ENCODE results near the gene TMIGD1. TPM values are rescaled to one million over a fixed set of nuclear protein-coding genes. Genes with fewer than 3 reads are reported as not detected.
A peak's percentile ranks its signal among the peaks of the same experiment; 100 is the strongest.

TMIGD1 gene
- total RNA-seq, 1 donor from 2014 or later, result not detected

GRCh38 chr17:30278032-30278431, 55.8 kb downstream of the TMIGD1 start:
- Mint-ChIP-seq H3K27ac (ENCODE audit: unreplicated experiment) (no peak overlapping the region), H3K27me3 (ENCODE audit: low read depth) (no peaks in the 10 kb centered on the region), H3K4me3 (no peak overlapping the region), H3K4me1 (no peaks in the 10 kb centered on the region), H3K9me3 (no peaks in the 10 kb centered on the region), H3K36me3 (ENCODE audit: low read depth) (peaks cover 8% of the 10 kb centered on the region)
- peak; percentile 72 for TF ChIP-seq CTCF (conservative IDR thresholded peaks at IDR 0.05)
- DNase-seq (ENCODE audit: low read depth, low spot score), result no peak

- Mint-ChIP-seq H3K4me1 (peaks cover 4% of the 10 kb centered on the region), H3K9me3 (no peaks in the 10 kb centered on the region), H3K4me3 (no peak overlapping the region), H3K27ac (ENCODE audit: unreplicated experiment) (no peak overlapping the region), H3K36me3 (ENCODE audit: low read depth) (peaks cover 18% of the 10 kb centered on the region), H3K27me3 (ENCODE audit: low read depth) (no peaks in the 10 kb centered on the region)
- no peak for TF ChIP-seq CTCF (conservative IDR thresholded peaks at IDR 0.05)
- DNase-seq (ENCODE audit: low read depth, low spot score), result no peak
These were observed 57.9 kb downstream of the TMIGD1 start for GRCh38 chr17:30275911-30276310.

GRCh38 chr17:30274887-30275286, 59.0 kb downstream of the TMIGD1 start:
- Mint-ChIP-seq H3K27ac (ENCODE audit: unreplicated experiment) (no peak overlapping the region), H3K9me3 (no peaks in the 10 kb centered on the region), H3K27me3 (ENCODE audit: low read depth) (no peaks in the 10 kb centered on the region), H3K36me3 (ENCODE audit: low read depth) (peaks cover 18% of the 10 kb centered on the region), H3K4me3 (no peak overlapping the region), H3K4me1 (peaks cover 4% of the 10 kb centered on the region)
- TF ChIP-seq CTCF (conservative IDR thresholded peaks at IDR 0.05), result no peak
- DNase-seq (ENCODE audit: low read depth, low spot score), result no peak

GRCh38 chr17:30273373-30273772, 60.5 kb downstream of the TMIGD1 start:
- peaks cover 4% of the 10 kb centered on the region for H3K4me1 Mint-ChIP-seq

GRCh38 chr17:30271102-30271501, 62.8 kb downstream of the TMIGD1 start:
- peaks cover 22% of the 10 kb centered on the region for H3K36me3 Mint-ChIP-seq (ENCODE audit: low read depth)
- TF ChIP-seq CTCF (conservative IDR thresholded peaks at IDR 0.05), result no peak

More at GRCh38 chr17:30273373-30273772, 60.5 kb downstream of the TMIGD1 start:
- Mint-ChIP-seq H3K27ac (ENCODE audit: unreplicated experiment) (no peak overlapping the region), H3K27me3 (ENCODE audit: low read depth) (no peaks in the 10 kb centered on the region), H3K36me3 (ENCODE audit: low read depth) (peaks cover 22% of the 10 kb centered on the region), H3K9me3 (no peaks in the 10 kb centered on the region), H3K4me3 (no peak overlapping the region)
- DNase-seq (ENCODE audit: low read depth, low spot score), result no peak
- no peak for TF ChIP-seq CTCF (conservative IDR thresholded peaks at IDR 0.05)

GRCh38 chr17:30267625-30268024, 66.2 kb downstream of the TMIGD1 start:
- Mint-ChIP-seq H3K9me3 (no peaks in the 10 kb centered on the region), H3K27me3 (ENCODE audit: low read depth) (no peaks in the 10 kb centered on the region), H3K4me1 (peaks cover 4% of the 10 kb centered on the region), H3K36me3 (ENCODE audit: low read depth) (peaks cover 14% of the 10 kb centered on the region), H3K27ac (ENCODE audit: unreplicated experiment) (no peak overlapping the region), H3K4me3 (no peak overlapping the region)
- no peak for TF ChIP-seq CTCF (conservative IDR thresholded peaks at IDR 0.05)
- DNase-seq (ENCODE audit: low read depth, low spot score), result no peak

More at GRCh38 chr17:30271102-30271501, 62.8 kb downstream of the TMIGD1 start:
- DNase-seq (ENCODE audit: low read depth, low spot score), result no peak
- H3K9me3 Mint-ChIP-seq, result no peaks in the 10 kb centered on the region
- H3K27me3 Mint-ChIP-seq (ENCODE audit: low read depth), result no peaks in the 10 kb centered on the region
- no peak overlapping the region for H3K27ac Mint-ChIP-seq (ENCODE audit: unreplicated experiment)
- peaks cover 4% of the 10 kb centered on the region for H3K4me1 Mint-ChIP-seq
- H3K4me3 Mint-ChIP-seq, result no peak overlapping the region
